K562 (cell line): ENCODE data around the gene VHLL.

Source experiments
- CTCF ChIP-seq, 3 experiments: IDR thresholded peaks in 2 of 3; conservative IDR thresholded peaks in 1 of 3; 2 replicates each; pipeline ENCODE4 v1.5.1; 2011 to 2012; ENCODE audit warnings: low read length in 3 of 3, mild to moderate bottlenecking in 3 of 3, control low read depth in 2 of 3, improper control_type of control experiment in 1 of 3, inconsistent platforms in 1 of 3, low read depth in 1 of 3, mixed read lengths in 1 of 3, moderate library complexity in 1 of 3; ENCODE audit not compliant: insufficient read depth in 2 of 3
- ETS1 ChIP-seq: conservative IDR thresholded peaks from 2 replicates; pipeline ENCODE4 v1.6.1; 2011; ENCODE audit warnings: low read depth, mild to moderate bottlenecking, low read length; ENCODE audit not compliant: control insufficient read depth
- HNRNPLL ChIP-seq: fragments of 200-400 bp; formaldehyde crosslinking; IDR thresholded peaks from 2 replicates; pipeline ENCODE4 v1.6.1; 2017; ENCODE audit warnings: low read length, low read depth, mild to moderate bottlenecking; ENCODE audit not compliant: poor library complexity, severe bottlenecking
- LEF1 ChIP-seq: fragments of 450-650 bp; IDR thresholded peaks from 2 replicates; pipeline ENCODE4 v1.6.1; 2016; ENCODE audit warnings: mild to moderate bottlenecking
- MEF2D ChIP-seq: conservative IDR thresholded peaks from 2 replicates; pipeline ENCODE4 v1.6.1; 2016; ENCODE audit warnings: low read depth, missing genetic modification characterization, missing compliant biosample characterization
- NELFE ChIP-seq: IDR thresholded peaks from 2 replicates; pipeline ENCODE4 v1.6.1; 2011; ENCODE audit warnings: mild to moderate bottlenecking; ENCODE audit not compliant: insufficient read depth, insufficient read length
- STAT5B ChIP-seq: fragments of 250-450 bp; sonication (Bioruptor Pico); IDR thresholded peaks from 2 replicates; pipeline ENCODE4 v1.8.0; 2021; ENCODE audit warnings: mild to moderate bottlenecking, inconsistent platforms
- TF ChIP-seq, protein P1 (sequence below): sonication (generic); formaldehyde crosslinking; IDR thresholded peaks from 2 replicates; pipeline ENCODE4 v1.8.1; 2023; ENCODE audit warnings: mild to moderate bottlenecking, missing genetic modification reagents

- TF ChIP-seq, protein P1, sequence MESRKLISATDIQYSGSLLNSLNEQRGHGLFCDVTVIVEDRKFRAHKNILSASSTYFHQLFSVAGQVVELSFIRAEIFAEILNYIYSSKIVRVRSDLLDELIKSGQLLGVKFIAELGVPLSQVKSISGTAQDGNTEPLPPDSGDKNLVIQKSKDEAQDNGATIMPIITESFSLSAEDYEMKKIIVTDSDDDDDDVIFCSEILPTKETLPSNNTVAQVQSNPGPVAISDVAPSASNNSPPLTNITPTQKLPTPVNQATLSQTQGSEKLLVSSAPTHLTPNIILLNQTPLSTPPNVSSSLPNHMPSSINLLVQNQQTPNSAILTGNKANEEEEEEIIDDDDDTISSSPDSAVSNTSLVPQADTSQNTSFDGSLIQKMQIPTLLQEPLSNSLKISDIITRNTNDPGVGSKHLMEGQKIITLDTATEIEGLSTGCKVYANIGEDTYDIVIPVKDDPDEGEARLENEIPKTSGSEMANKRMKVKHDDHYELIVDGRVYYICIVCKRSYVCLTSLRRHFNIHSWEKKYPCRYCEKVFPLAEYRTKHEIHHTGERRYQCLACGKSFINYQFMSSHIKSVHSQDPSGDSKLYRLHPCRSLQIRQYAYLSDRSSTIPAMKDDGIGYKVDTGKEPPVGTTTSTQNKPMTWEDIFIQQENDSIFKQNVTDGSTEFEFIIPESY, result no peak
- TF ChIP-seq NELFE (no peak), HNRNPLL (no peak), STAT5B (CRISPR knock-in tag) (no peak), MEF2D (tag) (no peak), ETS1 (no peak), CTCF (IDR thresholded peaks at IDR 0.05 in 2 of 3, conservative IDR thresholded peaks at IDR 0.05 in 1 of 3; ENCODE audit: insufficient read depth in 2 of 3, low read depth in 1 of 3, low read length in 3 of 3) (peak; percentile 40 to 68 (median 61); a peak in 5 of 6 replicates), LEF1 (no peak)
Measured at GRCh38 chr1:156336242-156336641, 37.1 kb upstream of the VHLL start.
